ENCODE measurements around the gene POLG.

DNA sequence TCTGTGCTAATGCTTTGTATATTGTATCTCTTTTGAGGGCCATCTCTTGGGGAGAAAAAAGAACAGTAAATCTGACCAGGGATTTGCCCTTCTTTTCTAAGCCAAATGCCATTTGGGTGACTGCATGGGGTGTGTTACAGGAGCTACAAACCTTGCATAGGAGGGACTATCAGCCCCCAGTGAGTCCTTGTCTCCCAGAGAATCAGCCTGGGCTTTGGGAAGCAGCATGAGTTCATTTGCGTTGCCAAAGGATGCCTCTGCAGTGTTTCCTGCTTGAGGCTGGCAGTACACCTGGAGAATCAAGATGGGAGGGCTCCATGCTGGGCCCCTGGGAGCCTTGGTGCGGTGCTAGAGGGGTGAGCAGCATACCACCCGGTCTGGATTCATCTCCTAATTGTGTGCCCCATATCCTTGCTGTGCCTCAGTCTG lies 49.6 kb upstream of the POLG start:
- TF ChIP-seq, protein P1, sequence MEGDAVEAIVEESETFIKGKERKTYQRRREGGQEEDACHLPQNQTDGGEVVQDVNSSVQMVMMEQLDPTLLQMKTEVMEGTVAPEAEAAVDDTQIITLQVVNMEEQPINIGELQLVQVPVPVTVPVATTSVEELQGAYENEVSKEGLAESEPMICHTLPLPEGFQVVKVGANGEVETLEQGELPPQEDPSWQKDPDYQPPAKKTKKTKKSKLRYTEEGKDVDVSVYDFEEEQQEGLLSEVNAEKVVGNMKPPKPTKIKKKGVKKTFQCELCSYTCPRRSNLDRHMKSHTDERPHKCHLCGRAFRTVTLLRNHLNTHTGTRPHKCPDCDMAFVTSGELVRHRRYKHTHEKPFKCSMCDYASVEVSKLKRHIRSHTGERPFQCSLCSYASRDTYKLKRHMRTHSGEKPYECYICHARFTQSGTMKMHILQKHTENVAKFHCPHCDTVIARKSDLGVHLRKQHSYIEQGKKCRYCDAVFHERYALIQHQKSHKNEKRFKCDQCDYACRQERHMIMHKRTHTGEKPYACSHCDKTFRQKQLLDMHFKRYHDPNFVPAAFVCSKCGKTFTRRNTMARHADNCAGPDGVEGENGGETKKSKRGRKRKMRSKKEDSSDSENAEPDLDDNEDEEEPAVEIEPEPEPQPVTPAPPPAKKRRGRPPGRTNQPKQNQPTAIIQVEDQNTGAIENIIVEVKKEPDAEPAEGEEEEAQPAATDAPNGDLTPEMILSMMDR (IDR thresholded peaks at IDR 0.05), result no peak
- TF ChIP-seq POLR2A (IDR thresholded peaks at IDR 0.05), result no peak

Data from lower leg skin (tissue), 3 donors.